HepG2 (cell line): Measurements from ENCODE around the gene NUDT16. TPM values are rescaled to one million over a fixed set of nuclear protein-coding genes. Genes with fewer than 3 reads are reported as not detected.

Source experiments
- ATAC-seq: fragments of 200-7000 bp; cut with Tn5 transposase; 3 replicates; pipeline ENCODE4 v1.9.1; 2020; ENCODE audit warnings: mild to moderate bottlenecking, moderate library complexity
- BruUV-seq: library from RNA; stranded (reverse); fragments of 400-500 nt; replicated peaks from 2 replicates; lab custom pipeline; 2021; lab: Mats Ljungman, UMichigan
- CTCF ChIA-PET: fragments of 300-600 bp; formaldehyde crosslinking; extraction: SDS; loops from one replicate; lab custom pipeline; 2021; ENCODE audit warnings: low total read pairs, inconsistent platforms, low intra/inter-chr PET ratio; lab: Yijun Ruan, JAX
- POLR2A ChIA-PET: fragments of 350-600 bp; sonication (Branson Sonifier 250); formaldehyde crosslinking; loops from one replicate; lab custom pipeline; 2020; ENCODE audit warnings: antibody characterized with exemption, inconsistent platforms; lab: Yijun Ruan, JAX
- DNase-seq: peaks from one replicate; pipeline ENCODE4 v3.0.0-alpha.2; 2015; ENCODE audit warnings: low spot score
- FAIRE-seq: peaks from 3 replicates; lab custom pipeline; 2011; peaks lifted over from hg19 to GRCh38; lab: Jason Lieb, UNC
- H2AFZ ChIP-seq: one replicate; pipeline ENCODE4 v1.6.1; 2011; ENCODE audit warnings: low read length, inconsistent platforms
- H3K27ac ChIP-seq: fragments of 300-600 bp; 3 replicates; pipeline ENCODE4 v1.8.0; 2011; ENCODE audit warnings: mixed run types, mild to moderate bottlenecking, mixed read lengths, low read length, inconsistent platforms; ENCODE audit not compliant: insufficient read depth; ENCODE audit errors: extremely low read length
- H3K27me3 ChIP-seq, 2 experiments: fragments of 200-600 bp in 1 of 2; 2 replicates in 1 of 2; 3 replicates in 1 of 2; pipeline versions ENCODE4 v1.6.0 to v1.8.0; 2011; ENCODE audit warnings: low read length in 2 of 2, mild to moderate bottlenecking in 2 of 2, moderate library complexity in 2 of 2, inconsistent platforms in 1 of 2; ENCODE audit not compliant: insufficient read depth in 2 of 2, control insufficient read depth in 1 of 2
- H3K36me3 ChIP-seq, 2 experiments: fragments of 200-600 bp in 1 of 2; replicated peaks in 1 of 2; 2 replicates in 1 of 2; 3 replicates in 1 of 2; pipeline versions ENCODE4 v1.5.1 to v1.8.0; 2011; ENCODE audit warnings: low read length in 2 of 2, inconsistent platforms in 1 of 2; ENCODE audit not compliant: insufficient read depth in 2 of 2, control insufficient read depth in 1 of 2
- H3K4me1 ChIP-seq: 2 replicates; pipeline ENCODE4 v1.5.1; 2012; ENCODE audit warnings: low read length, inconsistent platforms; ENCODE audit not compliant: insufficient read depth
- H3K4me2 ChIP-seq: 2 replicates; pipeline ENCODE4 v1.6.0; 2011; ENCODE audit warnings: low read depth, low read length, inconsistent platforms
- H3K4me3 ChIP-seq, 3 experiments: fragments of 200-600 bp in 1 of 3; sonication (generic), shearing (Covaris generic) in 1 of 3; replicated peaks in 1 of 3; 2 replicates each; pipeline ENCODE4 v1.5.1; 2011 to 2016; ENCODE audit warnings: low read length in 3 of 3, inconsistent platforms in 2 of 3, low read depth in 2 of 3, mild to moderate bottlenecking in 2 of 3, control low read depth in 1 of 3, mixed read lengths in 1 of 3; ENCODE audit not compliant: insufficient read depth in 1 of 3
- H3K79me2 ChIP-seq: one replicate; pipeline ENCODE4 v1.6.1; 2011; ENCODE audit warnings: low read length, inconsistent platforms; ENCODE audit not compliant: insufficient read depth
- H3K9ac ChIP-seq: 2 replicates; pipeline ENCODE4 v1.6.0; 2011; ENCODE audit warnings: mild to moderate bottlenecking, low read depth, low read length, inconsistent platforms; ENCODE audit not compliant: insufficient read depth
- H3K9me3 ChIP-seq: 2 replicates; pipeline ENCODE4 v1.5.1; 2012; ENCODE audit warnings: mild to moderate bottlenecking, low read length
- H4K20me1 ChIP-seq: 2 replicates; pipeline ENCODE4 v1.6.0; 2011; ENCODE audit warnings: inconsistent platforms, mild to moderate bottlenecking, low read length, moderate library complexity; ENCODE audit not compliant: insufficient read depth
- HMGXB3 ChIP-seq: sonication (generic); formaldehyde crosslinking; IDR thresholded peaks from 2 replicates; pipeline ENCODE4 v1.4.0; 2020; ENCODE audit warnings: missing genetic modification reagents, borderline replicate concordance
- MIXL1 ChIP-seq: IDR thresholded peaks from 2 replicates; pipeline ENCODE4 v1.6.1; 2016
- PHF8 ChIP-seq: sonication (generic); formaldehyde crosslinking; IDR thresholded peaks from 2 replicates; pipeline ENCODE4 v1.5.0; 2020; ENCODE audit warnings: missing genetic modification reagents
- SOX5 ChIP-seq: IDR thresholded peaks from 2 replicates; pipeline ENCODE4 v1.6.1; 2016; ENCODE audit warnings: borderline replicate concordance
- ZNF207 ChIP-seq: fragments of 450-650 bp; IDR thresholded peaks from 2 replicates; pipeline ENCODE4 v1.6.1; 2016; ENCODE audit warnings: antibody characterized with exemption, borderline replicate concordance
- in situ Hi-C: cut with HindIII; loops from 2 replicates; pipeline ENCODE4 v1.10.0; 2017; ENCODE audit warnings: low pct_unique_long_range_greater_than_20kb; ENCODE audit not compliant: extremely low pct_ligation_motif_present
- intact Hi-C: fragments of 100-400 bp; cut with micrococcal nuclease; formaldehyde crosslinking; loops from one replicate; pipeline ENCODE4 v1.10.0; 2022; ENCODE audit not compliant: unreplicated experiment
- polyA plus RNA-seq, 8 experiments: library from polyadenylated mRNA; depleted of rRNA in 3 of 8; stranded (reverse) in 7 of 8; unstranded in 1 of 8; fragments of >200 nt; fragmentation: Illumina TruSeq in 4 of 8; extraction: Trizol in 4 of 8; gene quantifications; 2 replicates each; pipeline versions ENCODE4 v1.2.1 to v1.2.3, GENCODE V29; 2011 to 2016; ENCODE audit warnings: low read depth in 4 of 8, missing spikeins in 1 of 8, mixed read lengths in 1 of 8; ENCODE audit not compliant: insufficient read depth in 1 of 8
- total RNA-seq, 5 experiments: library from RNA; depleted of rRNA; stranded (reverse); fragments of >200 nt; fragmentation: Illumina TruSeq; extraction: Trizol; gene quantifications; 2 replicates each; pipeline ENCODE4 v1.2.3, GENCODE V29; 2016; ENCODE audit warnings: low read depth in 1 of 5
- TF ChIP-seq, protein P1 (sequence below): IDR thresholded peaks from 2 replicates; pipeline ENCODE4 v1.4.0; 2020; ENCODE audit warnings: mild to moderate bottlenecking, missing genetic modification reagents
- TF ChIP-seq, protein P2 (sequence below): sonication (generic); formaldehyde crosslinking; conservative IDR thresholded peaks from 2 replicates; pipeline ENCODE4 v1.4.0; 2020; ENCODE audit warnings: mild to moderate bottlenecking, missing genetic modification reagents, moderate library complexity
- TF ChIP-seq, protein P3 (sequence below): fragments of 450-650 bp; IDR thresholded peaks from 2 replicates; pipeline ENCODE4 v1.6.1; 2017; ENCODE audit warnings: mild to moderate bottlenecking

NUDT16 gene
- total and polyA plus RNA-seq, 2 of the 13 experiments (the other 11 are each of a cell fraction or from before 2014, with no cell fraction given) = 5.4 to 14.8 TPM

DNA sequence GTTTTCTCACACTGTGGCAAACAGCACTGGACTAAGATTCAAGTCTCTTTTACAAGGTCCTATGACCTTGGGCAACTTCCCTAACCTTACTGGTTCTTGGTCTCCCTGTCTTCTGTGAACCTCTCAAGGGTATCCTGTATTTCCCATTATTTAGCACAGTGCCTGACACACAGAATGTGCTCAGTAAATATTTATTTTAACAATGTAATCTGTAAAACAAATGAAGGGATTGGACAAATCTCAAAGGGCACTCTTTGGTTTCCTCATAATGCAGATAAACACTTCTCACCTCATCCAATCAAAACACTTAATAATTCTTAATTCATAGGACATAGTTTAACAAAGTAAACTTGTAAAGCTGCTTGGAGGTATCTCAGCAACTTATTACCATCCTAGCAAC, 12.8 kb downstream of the NUDT16 start:
- H3K27me3 ChIP-seq = no peaks in the 10 kb centered on the region; a peak in 1 of 5 replicates
- H3K4me3 ChIP-seq = no peak overlapping the region
- ATAC-seq (peak; percentile 85), DNase-seq (peak; percentile 30), FAIRE-seq (no peak)
- CTCF ChIA-PET = no interaction called here
- H3K9me3 ChIP-seq = no peaks in the 10 kb centered on the region
- no peak overlapping the region for H2AFZ ChIP-seq
- no TSS peak for BruUV-seq
- in situ Hi-C loops = no loop called here
- no peak overlapping the region for H3K9ac ChIP-seq
- intact Hi-C loops = no loop called here
- no peaks in the 10 kb centered on the region for H3K36me3 ChIP-seq
- H3K79me2 ChIP-seq = no peaks in the 10 kb centered on the region
- no peak overlapping the region for H3K27ac ChIP-seq
- POLR2A ChIA-PET = interaction anchor here (1.4 kb wide), 1 partner anchor 13 kb away, joined by 7 read pairs; the partner anchor contains the start of gene NUDT16
- no peaks in the 10 kb centered on the region for H4K20me1 ChIP-seq
- peak overlapping the region; percentile 18; the same call in 1 of the 2 replicates for H3K4me2 ChIP-seq
- peaks cover 13% of the 10 kb centered on the region for H3K4me1 ChIP-seq
- peak; percentile 57; the same call in 1 of the 2 replicates for TF ChIP-seq HMGXB3
- TF ChIP-seq SOX5 (CRISPR knock-in tag) = 0 out of 2 replicates have a peak, but pooled peaks have one; percentile 32
- TF ChIP-seq ZNF207 = no peak
- TF ChIP-seq, protein P1, sequence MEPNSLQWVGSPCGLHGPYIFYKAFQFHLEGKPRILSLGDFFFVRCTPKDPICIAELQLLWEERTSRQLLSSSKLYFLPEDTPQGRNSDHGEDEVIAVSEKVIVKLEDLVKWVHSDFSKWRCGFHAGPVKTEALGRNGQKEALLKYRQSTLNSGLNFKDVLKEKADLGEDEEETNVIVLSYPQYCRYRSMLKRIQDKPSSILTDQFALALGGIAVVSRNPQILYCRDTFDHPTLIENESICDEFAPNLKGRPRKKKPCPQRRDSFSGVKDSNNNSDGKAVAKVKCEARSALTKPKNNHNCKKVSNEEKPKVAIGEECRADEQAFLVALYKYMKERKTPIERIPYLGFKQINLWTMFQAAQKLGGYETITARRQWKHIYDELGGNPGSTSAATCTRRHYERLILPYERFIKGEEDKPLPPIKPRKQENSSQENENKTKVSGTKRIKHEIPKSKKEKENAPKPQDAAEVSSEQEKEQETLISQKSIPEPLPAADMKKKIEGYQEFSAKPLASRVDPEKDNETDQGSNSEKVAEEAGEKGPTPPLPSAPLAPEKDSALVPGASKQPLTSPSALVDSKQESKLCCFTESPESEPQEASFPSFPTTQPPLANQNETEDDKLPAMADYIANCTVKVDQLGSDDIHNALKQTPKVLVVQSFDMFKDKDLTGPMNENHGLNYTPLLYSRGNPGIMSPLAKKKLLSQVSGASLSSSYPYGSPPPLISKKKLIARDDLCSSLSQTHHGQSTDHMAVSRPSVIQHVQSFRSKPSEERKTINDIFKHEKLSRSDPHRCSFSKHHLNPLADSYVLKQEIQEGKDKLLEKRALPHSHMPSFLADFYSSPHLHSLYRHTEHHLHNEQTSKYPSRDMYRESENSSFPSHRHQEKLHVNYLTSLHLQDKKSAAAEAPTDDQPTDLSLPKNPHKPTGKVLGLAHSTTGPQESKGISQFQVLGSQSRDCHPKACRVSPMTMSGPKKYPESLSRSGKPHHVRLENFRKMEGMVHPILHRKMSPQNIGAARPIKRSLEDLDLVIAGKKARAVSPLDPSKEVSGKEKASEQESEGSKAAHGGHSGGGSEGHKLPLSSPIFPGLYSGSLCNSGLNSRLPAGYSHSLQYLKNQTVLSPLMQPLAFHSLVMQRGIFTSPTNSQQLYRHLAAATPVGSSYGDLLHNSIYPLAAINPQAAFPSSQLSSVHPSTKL (CRISPR knock-in tag) = peak; percentile 74
- TF ChIP-seq, protein P2, sequence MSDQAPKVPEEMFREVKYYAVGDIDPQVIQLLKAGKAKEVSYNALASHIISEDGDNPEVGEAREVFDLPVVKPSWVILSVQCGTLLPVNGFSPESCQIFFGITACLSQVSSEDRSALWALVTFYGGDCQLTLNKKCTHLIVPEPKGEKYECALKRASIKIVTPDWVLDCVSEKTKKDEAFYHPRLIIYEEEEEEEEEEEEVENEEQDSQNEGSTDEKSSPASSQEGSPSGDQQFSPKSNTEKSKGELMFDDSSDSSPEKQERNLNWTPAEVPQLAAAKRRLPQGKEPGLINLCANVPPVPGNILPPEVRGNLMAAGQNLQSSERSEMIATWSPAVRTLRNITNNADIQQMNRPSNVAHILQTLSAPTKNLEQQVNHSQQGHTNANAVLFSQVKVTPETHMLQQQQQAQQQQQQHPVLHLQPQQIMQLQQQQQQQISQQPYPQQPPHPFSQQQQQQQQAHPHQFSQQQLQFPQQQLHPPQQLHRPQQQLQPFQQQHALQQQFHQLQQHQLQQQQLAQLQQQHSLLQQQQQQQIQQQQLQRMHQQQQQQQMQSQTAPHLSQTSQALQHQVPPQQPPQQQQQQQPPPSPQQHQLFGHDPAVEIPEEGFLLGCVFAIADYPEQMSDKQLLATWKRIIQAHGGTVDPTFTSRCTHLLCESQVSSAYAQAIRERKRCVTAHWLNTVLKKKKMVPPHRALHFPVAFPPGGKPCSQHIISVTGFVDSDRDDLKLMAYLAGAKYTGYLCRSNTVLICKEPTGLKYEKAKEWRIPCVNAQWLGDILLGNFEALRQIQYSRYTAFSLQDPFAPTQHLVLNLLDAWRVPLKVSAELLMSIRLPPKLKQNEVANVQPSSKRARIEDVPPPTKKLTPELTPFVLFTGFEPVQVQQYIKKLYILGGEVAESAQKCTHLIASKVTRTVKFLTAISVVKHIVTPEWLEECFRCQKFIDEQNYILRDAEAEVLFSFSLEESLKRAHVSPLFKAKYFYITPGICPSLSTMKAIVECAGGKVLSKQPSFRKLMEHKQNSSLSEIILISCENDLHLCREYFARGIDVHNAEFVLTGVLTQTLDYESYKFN (CRISPR knock-in tag) = peak; percentile 72
- TF ChIP-seq, protein P3, sequence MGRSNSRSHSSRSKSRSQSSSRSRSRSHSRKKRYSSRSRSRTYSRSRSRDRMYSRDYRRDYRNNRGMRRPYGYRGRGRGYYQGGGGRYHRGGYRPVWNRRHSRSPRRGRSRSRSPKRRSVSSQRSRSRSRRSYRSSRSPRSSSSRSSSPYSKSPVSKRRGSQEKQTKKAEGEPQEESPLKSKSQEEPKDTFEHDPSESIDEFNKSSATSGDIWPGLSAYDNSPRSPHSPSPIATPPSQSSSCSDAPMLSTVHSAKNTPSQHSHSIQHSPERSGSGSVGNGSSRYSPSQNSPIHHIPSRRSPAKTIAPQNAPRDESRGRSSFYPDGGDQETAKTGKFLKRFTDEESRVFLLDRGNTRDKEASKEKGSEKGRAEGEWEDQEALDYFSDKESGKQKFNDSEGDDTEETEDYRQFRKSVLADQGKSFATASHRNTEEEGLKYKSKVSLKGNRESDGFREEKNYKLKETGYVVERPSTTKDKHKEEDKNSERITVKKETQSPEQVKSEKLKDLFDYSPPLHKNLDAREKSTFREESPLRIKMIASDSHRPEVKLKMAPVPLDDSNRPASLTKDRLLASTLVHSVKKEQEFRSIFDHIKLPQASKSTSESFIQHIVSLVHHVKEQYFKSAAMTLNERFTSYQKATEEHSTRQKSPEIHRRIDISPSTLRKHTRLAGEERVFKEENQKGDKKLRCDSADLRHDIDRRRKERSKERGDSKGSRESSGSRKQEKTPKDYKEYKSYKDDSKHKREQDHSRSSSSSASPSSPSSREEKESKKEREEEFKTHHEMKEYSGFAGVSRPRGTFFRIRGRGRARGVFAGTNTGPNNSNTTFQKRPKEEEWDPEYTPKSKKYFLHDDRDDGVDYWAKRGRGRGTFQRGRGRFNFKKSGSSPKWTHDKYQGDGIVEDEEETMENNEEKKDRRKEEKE = no peak
- TF ChIP-seq PHF8 (CRISPR knock-in tag) = no peak
- TF ChIP-seq MIXL1 (CRISPR knock-in tag) = peak; percentile 78
